ENCODE measurements around the gene ENOPH1.
A peak's percentile ranks its signal among the peaks of the same experiment; 100 is the strongest.

GRCh38 chr4:82430193-82430963 lies at the start of gene ENOPH1, which contains the start of gene HNRNPDL:
- no peak for TF ChIP-seq STAT6 (CRISPR knock-in tag; conservative IDR thresholded peaks at IDR 0.05; ENCODE audit: low read depth)
- TF ChIP-seq ZNF138 (CRISPR knock-in tag; conservative IDR thresholded peaks at IDR 0.05) = no peak
- TF ChIP-seq CBFB (CRISPR knock-in tag; IDR thresholded peaks at IDR 0.05; ENCODE audit: low read depth) = no peak
- peak; percentile 94 for TF ChIP-seq USF2 (CRISPR knock-in tag; IDR thresholded peaks at IDR 0.05)
- no peak for TF ChIP-seq CTCF (IDR thresholded peaks at IDR 0.05)
- no peak for TF ChIP-seq ZNF232 (CRISPR knock-in tag; IDR thresholded peaks at IDR 0.05)
- TF ChIP-seq JUN (CRISPR knock-in tag; IDR thresholded peaks at IDR 0.05) = no peak
- TF ChIP-seq IRF1 (CRISPR knock-in tag; IDR thresholded peaks at IDR 0.05) = no peak; the same call in 1 of the 2 replicates
- no peak for TF ChIP-seq ELF4 (CRISPR knock-in tag; IDR thresholded peaks at IDR 0.05; ENCODE audit: low read depth)

All from WTC11 (cell line).